Frontal cortex (tissue), 4 donors: ENCODE measurements around the gene ZGPAT. TPM values are rescaled to one million over a fixed set of nuclear protein-coding genes. Genes with fewer than 3 reads are reported as not detected.

Experiments
- DNase-seq, 2 donors: peaks; one replicate each; pipeline ENCODE4 v3.0.0; 2012; ENCODE audit warnings: low spot score in 2 of 2
- FAIRE-seq: peaks from 2 replicates; lab custom pipeline; 2012; peaks lifted over from hg19 to GRCh38; lab: Jason Lieb, UNC
- total RNA-seq: library from RNA; depleted of rRNA; stranded (reverse); fragments of >200 nt; gene quantifications from one replicate; pipeline ENCODE4 v1.2.3, GENCODE V29; 2014
- donor health status: control.
- donor health status: control.
- donor health status: control.

ZGPAT gene
- total RNA-seq, 1 donor from 2014 or later = 6.5 TPM

DNA sequence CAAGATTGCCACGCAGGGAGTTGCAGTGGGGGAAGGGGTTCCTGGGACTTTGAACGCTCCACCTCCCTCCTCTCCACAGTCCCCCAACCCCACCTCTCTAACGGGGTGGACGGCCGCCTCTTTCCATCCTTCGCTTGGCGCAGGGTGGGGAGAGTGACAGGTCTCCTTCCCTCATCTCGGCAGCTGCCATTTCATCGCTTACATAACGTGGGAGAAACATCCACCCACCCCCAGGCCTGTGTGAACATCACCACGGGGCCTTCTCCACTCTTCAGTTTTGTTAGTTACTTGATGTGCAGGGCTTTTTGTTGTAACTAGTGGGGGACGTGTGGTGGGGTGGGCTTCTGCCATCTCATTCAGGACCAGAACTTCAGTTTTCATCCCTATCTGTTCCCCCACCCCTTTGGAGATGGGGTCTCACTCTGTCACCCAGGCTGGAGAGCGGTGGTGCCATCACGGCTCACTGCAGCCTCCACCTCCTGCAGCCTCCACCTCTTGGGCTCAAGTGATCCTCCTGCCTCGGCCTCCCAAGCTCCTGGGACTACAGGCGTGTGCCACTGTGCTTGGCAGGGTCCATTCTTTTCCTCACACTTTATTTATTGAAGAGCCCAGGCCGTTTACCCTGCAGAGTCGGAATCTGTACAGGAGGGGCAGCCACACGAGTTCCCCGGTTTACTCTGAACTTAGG is 32.0 kb upstream of the ZGPAT start:
- DNase-seq (no peak), FAIRE-seq (no peak)

DNA sequence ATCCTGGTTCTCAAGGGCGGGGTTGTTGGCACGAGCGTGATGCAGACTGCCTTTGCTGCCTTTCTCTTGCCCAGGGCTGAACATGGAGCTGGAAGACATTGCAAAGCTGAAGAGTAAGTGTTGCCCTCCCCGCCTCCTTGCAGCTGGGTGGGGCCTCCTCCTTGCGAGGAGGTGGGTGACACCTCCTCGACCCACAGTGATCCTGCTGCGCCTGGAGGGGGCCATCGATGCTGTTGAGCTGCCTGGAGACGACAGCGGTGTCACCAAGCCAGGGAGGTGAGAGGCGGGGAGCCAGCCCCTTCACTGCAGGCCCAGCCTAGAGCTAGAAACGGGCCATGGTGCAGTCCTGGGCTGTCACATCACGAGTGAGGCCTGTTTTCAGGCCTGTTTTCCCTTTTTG is 29.8 kb upstream of the ZGPAT start:
- no peak for FAIRE-seq

GRCh38 chr20:63678667-63679465 is 29.0 kb upstream of the ZGPAT start:
- FAIRE-seq = no peak
- no peak for DNase-seq

More for the DNA sequence above, 29.8 kb upstream of the ZGPAT start:
- no peak for DNase-seq

DNA sequence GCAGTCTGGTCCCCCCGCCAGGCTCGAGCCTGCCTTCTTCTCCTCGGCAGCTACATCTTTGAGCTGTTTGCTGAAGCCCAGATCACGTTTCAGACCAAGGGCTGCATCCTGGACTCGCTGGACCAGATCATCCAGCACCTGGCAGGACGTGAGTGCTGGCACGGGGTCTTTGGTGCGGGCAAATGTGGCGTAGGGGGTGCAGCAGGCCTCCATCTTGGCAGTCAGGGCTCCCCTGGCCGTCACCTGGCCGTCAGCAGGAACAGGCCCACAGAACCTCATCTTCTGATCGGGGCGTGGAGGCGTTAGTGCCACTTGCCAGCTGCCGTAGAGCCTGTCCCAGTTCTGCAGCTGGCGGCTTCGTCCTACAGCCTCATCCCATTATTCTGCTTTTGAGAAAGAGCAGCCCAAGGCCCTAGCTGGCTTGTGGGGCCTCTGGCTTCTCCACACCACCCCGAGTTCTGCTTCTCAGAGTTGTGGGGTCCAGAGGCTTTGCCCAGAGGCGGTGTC is 28.0 kb upstream of the ZGPAT start:
- no peak for FAIRE-seq
- DNase-seq = no peak

- FAIRE-seq (no peak), DNase-seq (no peak)
Observed at GRCh38 chr20:63680427-63680826, 27.4 kb upstream of the ZGPAT start.

DNA sequence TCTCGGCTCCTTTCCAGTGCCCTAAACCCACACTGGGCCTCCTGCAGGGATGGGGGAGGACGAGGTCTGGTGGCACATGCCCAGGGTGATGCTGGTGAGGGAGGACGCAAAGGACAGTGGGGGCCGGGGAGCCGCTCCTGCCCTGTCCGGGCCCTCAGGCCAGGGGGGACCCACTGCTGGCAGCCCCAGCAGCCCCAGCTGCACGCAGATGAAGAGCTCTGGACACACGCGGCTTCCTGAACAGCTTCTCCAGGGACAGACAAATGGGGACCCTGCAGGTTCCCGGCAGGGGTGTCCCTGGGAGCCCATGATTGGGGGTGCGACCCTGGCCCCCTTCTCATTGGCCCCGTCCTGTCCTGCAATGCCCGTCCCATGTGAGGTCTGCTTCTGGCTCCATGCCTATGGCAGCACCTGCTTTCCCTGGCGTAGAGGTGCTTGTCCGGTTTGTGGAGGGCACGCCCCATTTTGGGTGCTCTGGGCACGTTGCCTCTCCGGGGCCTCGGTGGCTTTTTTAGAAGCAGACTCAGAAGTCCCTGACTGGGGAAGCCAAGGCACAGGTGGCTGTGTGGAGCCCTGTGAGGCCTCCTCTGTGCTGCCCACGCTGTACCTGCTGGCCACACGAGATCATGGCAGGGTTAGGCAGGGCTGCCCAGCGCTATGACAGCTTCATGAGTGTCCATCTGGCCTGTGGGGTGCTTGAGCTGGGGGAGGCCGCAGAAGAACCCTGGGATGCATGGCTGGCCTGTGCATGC is 26.8 kb upstream of the ZGPAT start:
- no peak for FAIRE-seq
- DNase-seq = no peak

- no peak for DNase-seq
- FAIRE-seq = no peak
Observed at GRCh38 chr20:63681609-63682142, 26.2 kb upstream of the ZGPAT start.

GRCh38 chr20:63682384-63683139 is 25.3 kb upstream of the ZGPAT start:
- FAIRE-seq (no peak), DNase-seq (peak in 1 of 2 donors; percentile 54)

- DNase-seq (no peak), FAIRE-seq (no peak)
Observed at GRCh38 chr20:63685269-63686026, 22.4 kb upstream of the ZGPAT start.

GRCh38 chr20:63686094-63686491 is 21.7 kb upstream of the ZGPAT start:
- DNase-seq = no peak
- no peak for FAIRE-seq

DNA sequence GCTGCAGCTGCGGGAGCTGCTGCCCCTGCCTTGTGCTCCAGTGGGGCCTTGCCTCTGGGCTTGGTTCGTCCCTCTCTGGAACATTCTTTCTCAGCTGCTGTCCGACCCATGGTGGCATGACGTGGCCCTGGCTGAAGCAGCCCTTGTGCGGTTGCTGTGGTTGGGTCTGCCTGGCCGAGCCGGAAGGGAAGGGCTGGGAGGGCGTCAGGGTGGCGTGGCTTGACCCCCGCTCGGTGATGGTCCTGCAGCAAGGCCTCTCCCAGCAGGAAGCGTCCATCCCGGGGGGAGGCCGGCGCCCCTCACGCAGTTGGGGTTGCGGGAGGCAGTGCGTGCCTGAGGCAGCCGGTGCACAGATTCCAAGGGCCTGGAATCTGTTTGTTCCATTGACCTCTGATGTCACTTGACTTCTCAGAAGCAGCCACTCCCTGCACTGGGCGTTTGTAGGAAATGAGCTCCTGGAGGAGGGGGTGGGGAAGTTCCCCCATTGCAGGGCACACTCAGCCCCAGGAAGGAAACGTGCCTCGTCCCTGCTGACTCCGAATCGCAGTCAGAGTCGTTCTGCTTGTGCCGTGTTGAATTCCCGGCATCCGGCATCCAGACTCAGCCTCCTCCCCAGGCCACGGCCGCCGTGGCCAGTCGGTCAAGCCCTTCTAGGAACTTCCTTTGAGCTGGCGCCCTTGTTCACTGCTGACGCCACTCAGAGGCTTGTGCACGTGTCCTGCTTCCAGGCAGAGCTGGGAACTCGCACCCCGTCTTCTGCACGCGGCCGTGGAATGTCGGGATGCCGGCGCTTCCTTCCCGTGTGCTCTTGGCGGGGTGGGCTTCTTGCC is 21.1 kb upstream of the ZGPAT start:
- DNase-seq = peak in 1 of 2 donors; percentile 73
- FAIRE-seq = no peak

DNA sequence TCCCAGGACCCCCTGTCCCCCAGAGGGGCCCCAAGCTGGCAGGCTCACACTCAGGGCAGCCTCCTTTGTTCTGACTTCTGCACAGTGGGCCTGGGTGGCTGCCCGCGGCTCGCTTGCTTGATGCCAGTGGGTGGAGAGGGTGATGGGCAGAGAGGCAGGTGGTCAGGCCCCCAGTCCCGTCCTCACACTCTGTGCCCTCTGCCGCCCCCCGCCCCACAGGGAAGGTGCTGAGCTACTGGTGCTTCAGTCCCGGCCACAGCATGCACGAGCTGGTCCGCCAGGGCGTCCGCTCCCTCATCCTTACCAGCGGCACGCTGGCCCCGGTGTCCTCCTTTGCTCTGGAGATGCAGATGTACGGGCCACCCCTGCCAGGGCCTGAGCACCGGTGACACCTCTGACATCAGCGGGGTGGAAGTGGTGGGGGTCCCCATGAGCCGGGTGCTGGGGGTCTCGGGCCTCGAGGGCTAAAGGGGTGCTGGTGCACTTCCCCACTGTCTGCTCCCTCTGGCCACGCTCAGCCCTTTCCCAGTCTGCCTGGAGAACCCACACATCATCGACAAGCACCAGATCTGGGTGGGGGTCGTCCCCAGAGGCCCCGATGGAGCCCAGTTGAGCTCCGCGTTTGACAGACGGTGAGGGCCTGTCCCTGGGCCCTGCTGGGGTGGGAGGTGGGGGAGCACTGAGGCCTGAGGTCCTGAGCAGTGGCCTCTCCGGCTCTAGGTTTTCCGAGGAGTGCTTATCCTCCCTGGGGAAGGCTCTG is 20.2 kb upstream of the ZGPAT start:
- FAIRE-seq (no peak), DNase-seq (no peak)

GRCh38 chr20:63688228-63689045 is 19.4 kb upstream of the ZGPAT start:
- FAIRE-seq (no peak), DNase-seq (no peak)

DNA sequence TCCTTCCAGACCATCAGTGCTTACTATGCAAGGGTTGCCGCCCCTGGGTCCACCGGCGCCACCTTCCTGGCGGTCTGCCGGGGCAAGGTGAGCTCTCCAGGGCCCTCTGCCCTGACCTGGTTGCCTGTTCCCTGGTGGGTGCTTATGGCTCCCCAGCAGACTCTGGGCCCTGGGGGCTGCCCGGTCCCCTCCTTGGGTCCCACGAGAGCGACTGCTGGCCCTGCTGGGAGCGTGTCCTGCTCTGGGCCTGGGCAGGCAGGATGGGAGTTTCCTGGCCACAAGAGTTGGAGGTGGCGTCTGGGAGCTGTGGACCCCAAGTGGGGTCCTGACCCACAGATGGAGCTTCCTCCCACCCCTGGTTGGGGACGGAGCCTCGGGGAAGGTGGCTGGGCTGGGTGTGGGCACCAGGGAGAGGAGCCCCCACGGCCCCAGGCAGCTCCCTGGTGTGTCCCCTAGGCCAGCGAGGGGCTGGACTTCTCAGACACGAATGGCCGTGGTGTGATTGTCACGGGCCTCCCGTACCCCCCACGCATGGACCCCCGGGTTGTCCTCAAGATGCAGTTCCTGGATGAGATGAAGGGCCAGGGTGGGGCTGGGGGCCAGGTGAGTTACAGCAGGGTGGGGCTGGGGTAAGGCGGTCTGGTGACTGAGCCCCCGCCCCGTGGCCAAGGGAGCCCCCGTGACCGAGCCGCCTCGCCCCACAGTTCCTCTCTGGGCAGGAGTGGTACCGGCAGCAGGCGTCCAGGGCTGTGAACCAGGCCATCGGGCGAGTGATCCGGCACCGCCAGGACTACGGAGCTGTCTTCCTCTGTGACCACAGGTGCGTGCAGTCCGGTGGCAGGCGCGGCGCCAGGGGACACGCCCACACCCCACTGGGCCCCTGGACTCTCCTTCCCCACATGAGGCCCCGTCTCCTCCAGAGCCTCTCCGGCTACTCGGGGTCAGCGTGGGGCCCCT is 18.5 kb upstream of the ZGPAT start:
- no peak for DNase-seq
- FAIRE-seq = no peak
